Measurements from ENCODE around the gene CUEDC2. TPM values are rescaled to one million over a fixed set of nuclear protein-coding genes. Genes with fewer than 3 reads are reported as not detected.
A peak's percentile ranks its signal among the peaks of the same experiment; 100 is the strongest.
"Not testable (repeated sequence)": the region's sequence is repeated elsewhere in the genome, so short reads cannot be mapped to it uniquely, and the experiment has no call there.

Gene CUEDC2
- total RNA-seq, 1 experiment from 2014 or later = 40.2 TPM

GRCh38 chr10:102455893-102456471, 23.6 kb upstream of the CUEDC2 start (continued):
- TF ChIP-seq ZNF512 (CRISPR knock-in tag; IDR thresholded peaks at IDR 0.05; ENCODE audit: borderline replicate concordance) (no peak), ETV6 (CRISPR knock-in tag; IDR thresholded peaks at IDR 0.05) (no peak), HMGA2 (CRISPR knock-in tag; IDR thresholded peaks at IDR 0.05) (no peak), ZNF121 (CRISPR knock-in tag; IDR thresholded peaks at IDR 0.05) (no peak), ZNF671 (CRISPR knock-in tag; IDR thresholded peaks at IDR 0.05) (no peak), CDX4 (CRISPR knock-in tag; IDR thresholded peaks at IDR 0.05; ENCODE audit: borderline replicate concordance) (no peak), ZBTB21 (CRISPR knock-in tag; IDR thresholded peaks at IDR 0.05; ENCODE audit: borderline replicate concordance) (no peak), CBFB (CRISPR knock-in tag; IDR thresholded peaks at IDR 0.05; ENCODE audit: low read depth) (no peak), MYBL2 (CRISPR knock-in tag; IDR thresholded peaks at IDR 0.05) (no peak)

- Mint-ChIP-seq H3K36me3 (peaks cover 15% of the 10 kb centered on the region), H3K27ac (peak overlapping the region; percentile 88), H3K4me1 (peaks cover 40% of the 10 kb centered on the region)
- H3K4me3 Mint-ChIP-seq; DNase-seq (ENCODE audit: low spot score); ATAC-seq; CTCF ChIA-PET; H3K27me3 Mint-ChIP-seq (ENCODE audit: low read depth); POLR2A ChIA-PET; H3K9me3 Mint-ChIP-seq: not testable (repeated sequence)
- 0 out of 2 replicates have a peak, but pooled peaks have one; percentile 29 for TF ChIP-seq MAX (CRISPR knock-in tag; IDR thresholded peaks at IDR 0.05)
Observed at GRCh38 chr10:102454662-102455487, 22.5 kb upstream of the CUEDC2 start.

- no peak overlapping the region for H3K4me3 Mint-ChIP-seq
- TF ChIP-seq E2F4 (CRISPR knock-in tag; IDR thresholded peaks at IDR 0.05; ENCODE audit: borderline replicate concordance, low read depth) = no peak
- TF ChIP-seq ZNF263 (CRISPR knock-in tag; IDR thresholded peaks at IDR 0.05; ENCODE audit: low read depth) = no peak
- TF ChIP-seq PRDM15 (CRISPR knock-in tag; IDR thresholded peaks at IDR 0.05) = no peak
- no peak for TF ChIP-seq NR3C1 (CRISPR knock-in tag; conservative IDR thresholded peaks at IDR 0.05; ENCODE audit: low read depth)
- no peak for TF ChIP-seq MYBL2 (CRISPR knock-in tag; IDR thresholded peaks at IDR 0.05)
- TF ChIP-seq TEAD1 (CRISPR knock-in tag; IDR thresholded peaks at IDR 0.05) = no peak
- no peak for TF ChIP-seq ZNF281 (CRISPR knock-in tag; IDR thresholded peaks at IDR 0.05)
- TF ChIP-seq NFE2L1 (CRISPR knock-in tag; IDR thresholded peaks at IDR 0.05) = no peak
- TF ChIP-seq TP53 (CRISPR knock-in tag; IDR thresholded peaks at IDR 0.05) = no peak
- no peak for TF ChIP-seq ZNF416 (CRISPR knock-in tag; IDR thresholded peaks at IDR 0.05)
- no peak for TF ChIP-seq SMAD3 (CRISPR knock-in tag; IDR thresholded peaks at IDR 0.05; ENCODE audit: borderline replicate concordance)
- TF ChIP-seq NR2C2 (CRISPR knock-in tag; IDR thresholded peaks at IDR 0.05) = no peak
- DNase-seq (ENCODE audit: low spot score) (no peak), ATAC-seq (no peak)
- H3K27me3 Mint-ChIP-seq (ENCODE audit: low read depth) = no peaks in the 10 kb centered on the region; the same call in 1 of the 2 replicates
- peaks cover 15% of the 10 kb centered on the region for H3K36me3 Mint-ChIP-seq
- CTCF ChIA-PET = interaction anchor here (0.6 to 1.4 kb wide), 3 partner anchors 21 to 1171 kb away, joined by 3 to 4 read pairs (median 3); partner anchors contain the start of gene CUEDC2
- no peak overlapping the region; the same call in 1 of the 2 replicates for H3K27ac Mint-ChIP-seq
- H3K9me3 Mint-ChIP-seq = no peaks in the 10 kb centered on the region
- POLR2A ChIA-PET = no interaction called here
- peaks cover 45% of the 10 kb centered on the region for H3K4me1 Mint-ChIP-seq
Observed at GRCh38 chr10:102453502-102453901, 21.1 kb upstream of the CUEDC2 start.

Data from WTC11 (cell line).